IMR-90 (cell line): ENCODE measurements around the gene C10orf95. TPM values are rescaled to one million over a fixed set of nuclear protein-coding genes. Genes with fewer than 3 reads are reported as not detected.
A peak's percentile ranks its signal among the peaks of the same experiment; 100 is the strongest.

Source experiments
- ATAC-seq: fragments of 200-7000 bp; cut with Tn5 transposase; 2 replicates; pipeline ENCODE4 v1.9.1; 2020; ENCODE audit warnings: low read depth, mild to moderate bottlenecking, moderate library complexity
- BruUV-seq: library from RNA; stranded (reverse); fragments of 400-500 nt; replicated peaks from 2 replicates; lab custom pipeline; 2021; lab: Mats Ljungman, UMichigan
- CTCF ChIA-PET: fragments of 300-600 bp; formaldehyde crosslinking; extraction: SDS; loops from one replicate; lab custom pipeline; 2021; ENCODE audit warnings: antibody characterized with exemption; lab: Yijun Ruan, JAX
- POLR2A ChIA-PET: fragments of 300-600 bp; sonication (Branson Sonifier 250); formaldehyde crosslinking; loops from one replicate; lab custom pipeline; 2022; ENCODE audit warnings: antibody characterized with exemption; ENCODE audit not compliant: unreplicated experiment; lab: Charles Lee
- DNase-seq: peaks from one replicate; pipeline ENCODE4 v3.0.0; 2013
- H2AFZ ChIP-seq: replicated peaks from 2 replicates; pipeline ENCODE3; 2013; ENCODE audit warnings: low read length, mild to moderate bottlenecking; ENCODE audit not compliant: poor library complexity
- H2AK5ac ChIP-seq: 2 replicates; pipeline ENCODE4 v1.6.1; 2013; ENCODE audit warnings: low read depth, low read length, inconsistent platforms
- H2AK9ac ChIP-seq: replicated peaks from 2 replicates; pipeline ENCODE3; 2013; ENCODE audit warnings: mild to moderate bottlenecking, low read depth, low read length, moderate library complexity; ENCODE audit not compliant: poor library complexity
- H2BK120ac ChIP-seq: 2 replicates; pipeline ENCODE4 v1.6.1; 2013; ENCODE audit warnings: low read depth, low read length, inconsistent platforms
- H2BK15ac ChIP-seq: 3 replicates; pipeline ENCODE4 v1.6.1; 2013; ENCODE audit warnings: low read depth, low read length, inconsistent platforms
- H2BK20ac ChIP-seq: 2 replicates; pipeline ENCODE4 v1.6.1; 2013; ENCODE audit warnings: low read depth, mild to moderate bottlenecking, inconsistent platforms, low read length, moderate library complexity
- H2BK5ac ChIP-seq: 2 replicates; pipeline ENCODE4 v1.6.1; 2013; ENCODE audit warnings: mild to moderate bottlenecking, low read depth, low read length, inconsistent platforms; ENCODE audit not compliant: poor library complexity, severe bottlenecking
- H3K14ac ChIP-seq: replicated peaks from 2 replicates; pipeline ENCODE4 v1.6.1; 2013; ENCODE audit warnings: low read depth, low read length, inconsistent platforms
- H3K18ac ChIP-seq: 2 replicates; pipeline ENCODE4 v1.6.1; 2013; ENCODE audit warnings: low read depth, low read length, control low read depth
- H3K23ac ChIP-seq: 2 replicates; pipeline ENCODE4 v1.6.1; 2013; ENCODE audit warnings: low read depth, low read length, inconsistent platforms
- H3K27ac ChIP-seq: 2 replicates; pipeline ENCODE4 v1.5.1; 2013; ENCODE audit warnings: mild to moderate bottlenecking, control low read depth, low read length; ENCODE audit not compliant: insufficient read depth
- H3K27me3 ChIP-seq: 2 replicates; pipeline ENCODE4 v1.6.1; 2013; ENCODE audit warnings: low read length; ENCODE audit not compliant: control insufficient read depth, insufficient read depth
- H3K36me3 ChIP-seq: 2 replicates; pipeline ENCODE4 v1.6.1; 2013; ENCODE audit warnings: low read length, mixed read lengths; ENCODE audit not compliant: control insufficient read depth, insufficient read depth
- H3K4ac ChIP-seq: 2 replicates; pipeline ENCODE4 v1.6.1; 2013; ENCODE audit warnings: low read depth, low read length, inconsistent platforms
- H3K4me1 ChIP-seq: 2 replicates; pipeline ENCODE4 v1.6.1; 2013; ENCODE audit warnings: low read length, mixed read lengths; ENCODE audit not compliant: control insufficient read depth, insufficient read depth
- H3K4me2 ChIP-seq: 2 replicates; pipeline ENCODE4 v1.6.1; 2013; ENCODE audit warnings: low read depth, mild to moderate bottlenecking, control low read depth, low read length, moderate library complexity
- H3K4me3 ChIP-seq: 2 replicates; pipeline ENCODE4 v1.5.1; 2013; ENCODE audit warnings: low read depth, mild to moderate bottlenecking, control low read depth, low read length, moderate library complexity; ENCODE audit not compliant: insufficient read depth
- H3K56ac ChIP-seq: 2 replicates; pipeline ENCODE4 v1.6.1; 2013; ENCODE audit warnings: low read length, inconsistent platforms; ENCODE audit not compliant: insufficient read depth; ENCODE audit errors: extremely low read depth
- H3K79me1 ChIP-seq, 2 experiments: 2 replicates each; pipeline ENCODE4 v1.6.1; 2013; ENCODE audit warnings: low read length in 2 of 2, inconsistent platforms in 1 of 2, low read depth in 1 of 2
- H3K9ac ChIP-seq: 2 replicates; pipeline ENCODE4 v1.6.1; 2013; ENCODE audit warnings: low read depth, low read length, control low read depth
- H3K9me1 ChIP-seq: 2 replicates; pipeline ENCODE4 v1.6.1; 2013; ENCODE audit warnings: low read length, inconsistent platforms; ENCODE audit not compliant: insufficient read depth
- H3K9me3 ChIP-seq: 2 replicates; pipeline ENCODE4 v1.6.1; 2013; ENCODE audit warnings: low read length; ENCODE audit not compliant: control insufficient read depth, insufficient read depth
- H4K20me1 ChIP-seq: 2 replicates; pipeline ENCODE4 v1.6.1; 2013; ENCODE audit warnings: low read length, inconsistent platforms; ENCODE audit not compliant: insufficient read depth
- H4K5ac ChIP-seq: 2 replicates; pipeline ENCODE4 v1.6.1; 2013; ENCODE audit warnings: mild to moderate bottlenecking, low read depth, low read length, control low read depth
- H4K8ac ChIP-seq, 2 experiments: 2 replicates each; pipeline ENCODE4 v1.6.1; 2013; ENCODE audit warnings: low read depth in 2 of 2, low read length in 2 of 2, control low read depth in 1 of 2, inconsistent platforms in 1 of 2
- H4K91ac ChIP-seq: 2 replicates; pipeline ENCODE4 v1.6.1; 2013; ENCODE audit warnings: low read depth, low read length, inconsistent platforms; ENCODE audit not compliant: insufficient read depth
- BHLHE40 ChIP-seq: fragments of 150-350 bp; IDR thresholded peaks from 2 replicates; pipeline ENCODE4 v1.6.1; 2016; ENCODE audit warnings: mild to moderate bottlenecking, low read depth, low read length
- CHD1 ChIP-seq: IDR thresholded peaks from 2 replicates; pipeline ENCODE4 v1.6.1; 2012; ENCODE audit warnings: low read depth, low read length, improper control_type of control experiment
- CTCF ChIP-seq: conservative IDR thresholded peaks from 2 replicates; pipeline ENCODE4 v1.5.1; 2012; ENCODE audit warnings: mild to moderate bottlenecking, low read depth, low read length, improper control_type of control experiment
- FOS ChIP-seq: fragments of 150-350 bp; IDR thresholded peaks from 2 replicates; pipeline ENCODE4 v1.6.1; 2016; ENCODE audit warnings: low read depth, low read length
- MAFK ChIP-seq: IDR thresholded peaks from 2 replicates; pipeline ENCODE4 v1.6.1; 2012; ENCODE audit warnings: low read depth, low read length, improper control_type of control experiment
- MAZ ChIP-seq: IDR thresholded peaks from 2 replicates; pipeline ENCODE4 v1.6.1; 2012; ENCODE audit warnings: low read depth, mild to moderate bottlenecking, low read length, improper control_type of control experiment, moderate library complexity, borderline replicate concordance
- MXI1 ChIP-seq: IDR thresholded peaks from 2 replicates; pipeline ENCODE4 v1.6.1; 2012; ENCODE audit warnings: low read depth, mild to moderate bottlenecking, low read length, moderate library complexity, borderline replicate concordance
- NFE2L2 ChIP-seq: fragments of 150-350 bp; IDR thresholded peaks from 2 replicates; pipeline ENCODE4 v1.6.1; 2016; ENCODE audit warnings: low read depth, mild to moderate bottlenecking, low read length
- POLR2A ChIP-seq: IDR thresholded peaks from 2 replicates; pipeline ENCODE4 v1.6.1; 2012; ENCODE audit warnings: mild to moderate bottlenecking, low read depth, low read length
- RAD21 ChIP-seq: IDR thresholded peaks from 2 replicates; pipeline ENCODE4 v1.6.1; 2012; ENCODE audit warnings: low read length, improper control_type of control experiment
- RCOR1 ChIP-seq: IDR thresholded peaks from 2 replicates; pipeline ENCODE4 v1.6.1; 2012; ENCODE audit warnings: mild to moderate bottlenecking, low read length, improper control_type of control experiment; ENCODE audit not compliant: insufficient replicate concordance
- USF2 ChIP-seq: fragments of 150-350 bp; IDR thresholded peaks from 2 replicates; pipeline ENCODE4 v1.6.1; 2017; ENCODE audit warnings: mild to moderate bottlenecking, antibody characterized with exemption, low read length, low read depth
- WGBS, 2 experiments: methylation state at CpG; one replicate each; pipeline versions ENCODE4 v1.1.5 to v1.1.7; 2013; ENCODE audit warnings: missing lambda C conversion rate in 2 of 2; ENCODE audit not compliant: insufficient read length in 1 of 2; ENCODE audit errors: extremely low coverage in 2 of 2; 5-methylcytosine and 5-hydroxymethylcytosine counted together
- dilution Hi-C: fragments of 300-500 bp; cut with HindIII; formaldehyde crosslinking; loops from one replicate; pipeline ENCODE4 v1.14.3; 2018; ENCODE audit warnings: low sequenced_read_pairs; ENCODE audit not compliant: unreplicated experiment
- in situ Hi-C: fragments of 300-500 bp; cut with MboI; formaldehyde crosslinking; loops from 3 replicates; pipeline ENCODE4 v1.14.3; 2019; ENCODE audit warnings: low sequenced_read_pairs, inconsistent platforms, mixed read lengths
- intact Hi-C: fragments of 100-400 bp; cut with micrococcal nuclease; formaldehyde crosslinking; loops from 2 replicates; pipeline ENCODE4 v1.10.0; 2022
- polyA plus RNA-seq, 3 experiments: library from polyadenylated mRNA; depleted of rRNA; stranded (reverse); fragments of >200 nt; gene quantifications; 2 replicates each; pipeline ENCODE4 v1.2.3, GENCODE V29; 2012; ENCODE audit warnings: low replicate concordance in 1 of 3
- total RNA-seq: library from RNA; depleted of rRNA; stranded (reverse); fragments of >200 nt; gene quantifications from 2 replicates; pipeline ENCODE4 v1.2.3, GENCODE V29; 2012

C10orf95 gene
- total and polyA plus RNA-seq, 2 of the 4 experiments (the other 2 are of a cell fraction), result not detected

- TF ChIP-seq BHLHE40 (no peak), RAD21 (no peak), CHD1 (0 out of 2 replicates have a peak, but pooled peaks have one; percentile 14), MAFK (no peak)
Measured at GRCh38 chr10:102420714-102421506, 30.4 kb downstream of the C10orf95 start, which contains the start of gene FBXL15 (continued).

GRCh38 chr10:102420181-102420713 lies 31.1 kb downstream of the C10orf95 start:
- CTCF ChIA-PET, result interaction anchor here (1.0 kb wide), 1 partner anchor 20 kb away, joined by 4 read pairs; no protein-coding TSS in a partner anchor
- H2BK15ac ChIP-seq, result no peak overlapping the region
- peaks cover 9% of the 10 kb centered on the region for H3K4me1 ChIP-seq
- H3K79me1 ChIP-seq, result peaks cover 0 to 23% of the 10 kb centered on the region in 2 experiments; a peak in 2 of 4 replicates
- no peak overlapping the region for H2AK9ac ChIP-seq
- no peak overlapping the region for H4K91ac ChIP-seq
- H3K56ac ChIP-seq, result peak overlapping the region; percentile 86; the same call in 1 of the 2 replicates
- no peak overlapping the region for H3K27ac ChIP-seq
- no TSS peak for BruUV-seq
- H2BK20ac ChIP-seq, result no peak overlapping the region
- in situ Hi-C loops, result no loop called here
- H3K4ac ChIP-seq, result no peak overlapping the region
- peaks cover 6% of the 10 kb centered on the region; the same call in 1 of the 2 replicates for H3K36me3 ChIP-seq
- H4K20me1 ChIP-seq, result no peaks in the 10 kb centered on the region
- no peak for TF ChIP-seq NFE2L2
- TF ChIP-seq MAFK, result no peak
- TF ChIP-seq USF2, result no peak
- TF ChIP-seq RCOR1, result no peak
- no peak for TF ChIP-seq FOS
- TF ChIP-seq BHLHE40, result no peak
- no peak for TF ChIP-seq POLR2A
- no peak for TF ChIP-seq MAZ
- no peak for TF ChIP-seq RAD21
- no peak for TF ChIP-seq MXI1
- no peak for TF ChIP-seq CTCF
- H3K4me3 ChIP-seq, result peak overlapping the region; percentile 55
- ATAC-seq (no peak), DNase-seq (no peak)
- H3K14ac ChIP-seq, result no peak overlapping the region
- peak overlapping the region; percentile 81 to 98; a peak in 2 of 4 replicates for H4K8ac ChIP-seq
- no CpG with 5 or more reads among the region's 21 CpGs for WGBS, 2 experiments
- POLR2A ChIA-PET, result interaction anchor here (0.6 kb wide), 1 partner anchor 231 kb away, joined by 3 read pairs; no protein-coding TSS in a partner anchor
- no peak overlapping the region for H2BK120ac ChIP-seq
- peaks cover 21% of the 10 kb centered on the region for H3K27me3 ChIP-seq
- H3K9ac ChIP-seq, result no peak overlapping the region
- dilution Hi-C loops, result no loop called here
- H3K9me3 ChIP-seq, result no peaks in the 10 kb centered on the region
- H4K5ac ChIP-seq, result no peak overlapping the region
- no peak overlapping the region for H3K23ac ChIP-seq
- no peak overlapping the region for H2AK5ac ChIP-seq
- intact Hi-C loops, result no loop called here
- no peak overlapping the region for H2BK5ac ChIP-seq
- peak overlapping the region; percentile 99 for H2AFZ ChIP-seq
- peak overlapping the region; percentile 60 for H3K4me2 ChIP-seq
- H3K9me1 ChIP-seq, result peaks cover 9% of the 10 kb centered on the region; the same call in 1 of the 2 replicates
- no peak overlapping the region for H3K18ac ChIP-seq
